HepG2 (cell line): ENCODE measurements around the gene CC2D1A. TPM values are rescaled to one million over a fixed set of nuclear protein-coding genes. Genes with fewer than 3 reads are reported as not detected.
A peak's percentile ranks its signal among the peaks of the same experiment; 100 is the strongest.

ENCODE experiments used
- ATF1 ChIP-seq: IDR thresholded peaks from 2 replicates; pipeline ENCODE4 v1.6.1; 2016; ENCODE audit warnings: mild to moderate bottlenecking, control low read depth
- HOXA5 ChIP-seq: sonication (generic); formaldehyde crosslinking; IDR thresholded peaks from 2 replicates; pipeline ENCODE4 v1.4.0; 2020; ENCODE audit warnings: missing genetic modification reagents
- MIXL1 ChIP-seq: IDR thresholded peaks from 2 replicates; pipeline ENCODE4 v1.6.1; 2016
- POLR2G ChIP-seq: fragments of 200-400 bp; formaldehyde crosslinking; IDR thresholded peaks from 2 replicates; pipeline ENCODE4 v1.6.1; 2018; ENCODE audit warnings: mild to moderate bottlenecking, low read depth, low read length, moderate library complexity
- RBFOX2 ChIP-seq: fragments of 200-400 bp; formaldehyde crosslinking; IDR thresholded peaks from 2 replicates; pipeline ENCODE4 v1.6.1; 2017; ENCODE audit warnings: low read depth, mild to moderate bottlenecking, low read length
- RFXAP ChIP-seq: sonication (generic); formaldehyde crosslinking; IDR thresholded peaks from 2 replicates; pipeline ENCODE4 v1.4.0; 2020; ENCODE audit warnings: missing genetic modification reagents, borderline replicate concordance
- ZBTB7B ChIP-seq: sonication (generic); formaldehyde crosslinking; IDR thresholded peaks from 2 replicates; pipeline ENCODE4 v1.4.0; 2020; ENCODE audit warnings: missing genetic modification reagents
- ZNF598 ChIP-seq: sonication (generic); formaldehyde crosslinking; IDR thresholded peaks from 2 replicates; pipeline ENCODE4 v1.5.1; 2020; ENCODE audit warnings: mild to moderate bottlenecking, missing genetic modification reagents, borderline replicate concordance
- ZNF644 ChIP-seq: IDR thresholded peaks from 2 replicates; pipeline ENCODE4 v1.6.1; 2016; ENCODE audit warnings: low read depth
- ZSCAN29 ChIP-seq: sonication (generic); formaldehyde crosslinking; conservative IDR thresholded peaks from 2 replicates; pipeline ENCODE4 v1.4.0; 2020; ENCODE audit warnings: mild to moderate bottlenecking, missing genetic modification reagents
- polyA plus RNA-seq, 8 experiments: library from polyadenylated mRNA; depleted of rRNA in 3 of 8; stranded (reverse) in 7 of 8; unstranded in 1 of 8; fragments of >200 nt; fragmentation: Illumina TruSeq in 4 of 8; extraction: Trizol in 4 of 8; gene quantifications; 2 replicates each; pipeline versions ENCODE4 v1.2.1 to v1.2.3, GENCODE V29; 2011 to 2016; ENCODE audit warnings: low read depth in 4 of 8, missing spikeins in 1 of 8, mixed read lengths in 1 of 8; ENCODE audit not compliant: insufficient read depth in 1 of 8
- total RNA-seq, 5 experiments: library from RNA; depleted of rRNA; stranded (reverse); fragments of >200 nt; fragmentation: Illumina TruSeq; extraction: Trizol; gene quantifications; 2 replicates each; pipeline ENCODE4 v1.2.3, GENCODE V29; 2016; ENCODE audit warnings: low read depth in 1 of 5
- TF ChIP-seq, protein P1 (sequence below): sonication (generic); formaldehyde crosslinking; IDR thresholded peaks from 2 replicates; pipeline ENCODE4; 2020; ENCODE audit warnings: missing genetic modification reagents, mild to moderate bottlenecking, borderline replicate concordance
- TF ChIP-seq, protein P2 (sequence below): sonication (generic); formaldehyde crosslinking; IDR thresholded peaks from 2 replicates; pipeline ENCODE4 v1.4.0; 2020; ENCODE audit warnings: missing genetic modification reagents, mild to moderate bottlenecking, borderline replicate concordance
- TF ChIP-seq, protein P3 (sequence below): sonication (generic); formaldehyde crosslinking; IDR thresholded peaks from 2 replicates; pipeline ENCODE4 v1.4.0; 2020; ENCODE audit warnings: missing genetic modification reagents
- TF ChIP-seq, protein P4 (sequence below): sonication (generic); formaldehyde crosslinking; IDR thresholded peaks from 2 replicates; pipeline ENCODE4 v1.8.1; 2023; ENCODE audit warnings: mild to moderate bottlenecking, missing genetic modification reagents, borderline replicate concordance
- TF ChIP-seq, protein P5 (sequence below): sonication (generic); formaldehyde crosslinking; IDR thresholded peaks from 2 replicates; pipeline ENCODE4 v1.8.0; 2023; ENCODE audit warnings: mild to moderate bottlenecking, missing genetic modification reagents
- TF ChIP-seq, protein P6 (sequence below): sonication (generic); formaldehyde crosslinking; IDR thresholded peaks from 2 replicates; pipeline ENCODE4 v1.4.0; 2020; ENCODE audit warnings: missing genetic modification reagents
- TF ChIP-seq, protein P7 (sequence below): sonication (generic); formaldehyde crosslinking; IDR thresholded peaks from 2 replicates; pipeline ENCODE4 v1.5.0; 2020; ENCODE audit warnings: missing genetic modification reagents, mild to moderate bottlenecking, borderline replicate concordance

CC2D1A gene
- total and polyA plus RNA-seq, 2 of the 13 experiments (the other 11 are each of a cell fraction or from before 2014, with no cell fraction given) = 9.7 to 11.5 TPM

DNA sequence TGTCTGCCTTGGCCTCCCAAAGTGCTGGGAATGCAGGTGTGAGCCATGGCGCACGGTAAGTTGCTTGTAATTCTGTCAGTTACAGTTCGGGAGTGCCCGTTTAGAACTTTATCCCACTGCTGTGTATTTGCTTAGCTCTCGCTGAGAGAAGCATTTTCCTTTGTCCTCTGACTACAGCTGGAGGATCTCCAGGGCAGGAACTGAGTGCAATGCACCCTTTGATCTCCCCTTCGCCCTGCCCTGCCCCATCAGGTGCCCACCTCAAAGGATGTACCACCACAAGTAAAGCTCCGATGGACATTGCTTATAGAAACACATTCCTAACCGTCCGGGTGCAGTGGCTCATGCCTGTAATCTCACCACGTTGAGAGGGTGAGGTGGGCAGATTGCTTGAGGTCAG, 6.6 kb upstream of the CC2D1A start (continued):
- TF ChIP-seq, protein P1, sequence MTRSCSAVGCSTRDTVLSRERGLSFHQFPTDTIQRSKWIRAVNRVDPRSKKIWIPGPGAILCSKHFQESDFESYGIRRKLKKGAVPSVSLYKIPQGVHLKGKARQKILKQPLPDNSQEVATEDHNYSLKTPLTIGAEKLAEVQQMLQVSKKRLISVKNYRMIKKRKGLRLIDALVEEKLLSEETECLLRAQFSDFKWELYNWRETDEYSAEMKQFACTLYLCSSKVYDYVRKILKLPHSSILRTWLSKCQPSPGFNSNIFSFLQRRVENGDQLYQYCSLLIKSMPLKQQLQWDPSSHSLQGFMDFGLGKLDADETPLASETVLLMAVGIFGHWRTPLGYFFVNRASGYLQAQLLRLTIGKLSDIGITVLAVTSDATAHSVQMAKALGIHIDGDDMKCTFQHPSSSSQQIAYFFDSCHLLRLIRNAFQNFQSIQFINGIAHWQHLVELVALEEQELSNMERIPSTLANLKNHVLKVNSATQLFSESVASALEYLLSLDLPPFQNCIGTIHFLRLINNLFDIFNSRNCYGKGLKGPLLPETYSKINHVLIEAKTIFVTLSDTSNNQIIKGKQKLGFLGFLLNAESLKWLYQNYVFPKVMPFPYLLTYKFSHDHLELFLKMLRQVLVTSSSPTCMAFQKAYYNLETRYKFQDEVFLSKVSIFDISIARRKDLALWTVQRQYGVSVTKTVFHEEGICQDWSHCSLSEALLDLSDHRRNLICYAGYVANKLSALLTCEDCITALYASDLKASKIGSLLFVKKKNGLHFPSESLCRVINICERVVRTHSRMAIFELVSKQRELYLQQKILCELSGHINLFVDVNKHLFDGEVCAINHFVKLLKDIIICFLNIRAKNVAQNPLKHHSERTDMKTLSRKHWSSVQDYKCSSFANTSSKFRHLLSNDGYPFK = no peak
- TF ChIP-seq ZBTB7B (CRISPR knock-in tag) (0 out of 2 replicates have a peak, but pooled peaks have one; percentile 40), MIXL1 (CRISPR knock-in tag) (no peak), RBFOX2 (no peak), ATF1 (CRISPR knock-in tag) (no peak), ZNF598 (CRISPR knock-in tag) (no peak), HOXA5 (CRISPR knock-in tag) (no peak), ZSCAN29 (CRISPR knock-in tag) (no peak), POLR2G (no peak), ZNF644 (CRISPR knock-in tag) (peak; percentile 22; the same call in 1 of the 2 replicates), RFXAP (CRISPR knock-in tag) (no peak)
- TF ChIP-seq, protein P2, sequence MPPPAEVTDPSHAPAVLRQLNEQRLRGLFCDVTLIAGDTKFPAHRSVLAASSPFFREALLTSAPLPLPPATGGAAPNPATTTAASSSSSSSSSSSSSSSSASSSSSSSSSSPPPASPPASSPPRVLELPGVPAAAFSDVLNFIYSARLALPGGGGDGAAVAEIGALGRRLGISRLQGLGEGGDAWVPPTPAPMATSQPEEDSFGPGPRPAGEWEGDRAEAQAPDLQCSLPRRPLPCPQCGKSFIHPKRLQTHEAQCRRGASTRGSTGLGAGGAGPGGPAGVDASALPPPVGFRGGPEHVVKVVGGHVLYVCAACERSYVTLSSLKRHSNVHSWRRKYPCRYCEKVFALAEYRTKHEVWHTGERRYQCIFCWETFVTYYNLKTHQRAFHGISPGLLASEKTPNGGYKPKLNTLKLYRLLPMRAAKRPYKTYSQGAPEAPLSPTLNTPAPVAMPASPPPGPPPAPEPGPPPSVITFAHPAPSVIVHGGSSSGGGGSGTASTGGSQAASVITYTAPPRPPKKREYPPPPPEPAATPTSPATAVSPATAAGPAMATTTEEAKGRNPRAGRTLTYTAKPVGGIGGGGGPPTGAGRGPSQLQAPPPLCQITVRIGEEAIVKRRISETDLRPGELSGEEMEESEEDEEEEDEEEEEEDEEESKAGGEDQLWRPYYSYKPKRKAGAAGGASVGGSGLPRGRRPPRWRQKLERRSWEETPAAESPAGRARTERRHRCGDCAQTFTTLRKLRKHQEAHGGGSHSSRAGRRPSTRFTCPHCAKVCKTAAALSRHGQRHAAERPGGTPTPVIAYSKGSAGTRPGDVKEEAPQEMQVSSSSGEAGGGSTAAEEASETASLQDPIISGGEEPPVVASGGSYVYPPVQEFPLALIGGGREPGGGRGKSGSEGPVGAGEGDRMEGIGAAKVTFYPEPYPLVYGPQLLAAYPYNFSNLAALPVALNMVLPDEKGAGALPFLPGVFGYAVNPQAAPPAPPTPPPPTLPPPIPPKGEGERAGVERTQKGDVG = no peak
- TF ChIP-seq, protein P3, sequence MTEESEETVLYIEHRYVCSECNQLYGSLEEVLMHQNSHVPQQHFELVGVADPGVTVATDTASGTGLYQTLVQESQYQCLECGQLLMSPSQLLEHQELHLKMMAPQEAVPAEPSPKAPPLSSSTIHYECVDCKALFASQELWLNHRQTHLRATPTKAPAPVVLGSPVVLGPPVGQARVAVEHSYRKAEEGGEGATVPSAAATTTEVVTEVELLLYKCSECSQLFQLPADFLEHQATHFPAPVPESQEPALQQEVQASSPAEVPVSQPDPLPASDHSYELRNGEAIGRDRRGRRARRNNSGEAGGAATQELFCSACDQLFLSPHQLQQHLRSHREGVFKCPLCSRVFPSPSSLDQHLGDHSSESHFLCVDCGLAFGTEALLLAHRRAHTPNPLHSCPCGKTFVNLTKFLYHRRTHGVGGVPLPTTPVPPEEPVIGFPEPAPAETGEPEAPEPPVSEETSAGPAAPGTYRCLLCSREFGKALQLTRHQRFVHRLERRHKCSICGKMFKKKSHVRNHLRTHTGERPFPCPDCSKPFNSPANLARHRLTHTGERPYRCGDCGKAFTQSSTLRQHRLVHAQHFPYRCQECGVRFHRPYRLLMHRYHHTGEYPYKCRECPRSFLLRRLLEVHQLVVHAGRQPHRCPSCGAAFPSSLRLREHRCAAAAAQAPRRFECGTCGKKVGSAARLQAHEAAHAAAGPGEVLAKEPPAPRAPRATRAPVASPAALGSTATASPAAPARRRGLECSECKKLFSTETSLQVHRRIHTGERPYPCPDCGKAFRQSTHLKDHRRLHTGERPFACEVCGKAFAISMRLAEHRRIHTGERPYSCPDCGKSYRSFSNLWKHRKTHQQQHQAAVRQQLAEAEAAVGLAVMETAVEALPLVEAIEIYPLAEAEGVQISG (CRISPR knock-in tag) = no peak
- TF ChIP-seq, protein P4, sequence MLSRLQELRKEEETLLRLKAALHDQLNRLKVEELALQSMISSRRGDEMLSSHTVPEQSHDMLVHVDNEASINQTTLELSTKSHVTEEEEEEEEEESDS (CRISPR knock-in tag) = no peak
- TF ChIP-seq, protein P5, sequence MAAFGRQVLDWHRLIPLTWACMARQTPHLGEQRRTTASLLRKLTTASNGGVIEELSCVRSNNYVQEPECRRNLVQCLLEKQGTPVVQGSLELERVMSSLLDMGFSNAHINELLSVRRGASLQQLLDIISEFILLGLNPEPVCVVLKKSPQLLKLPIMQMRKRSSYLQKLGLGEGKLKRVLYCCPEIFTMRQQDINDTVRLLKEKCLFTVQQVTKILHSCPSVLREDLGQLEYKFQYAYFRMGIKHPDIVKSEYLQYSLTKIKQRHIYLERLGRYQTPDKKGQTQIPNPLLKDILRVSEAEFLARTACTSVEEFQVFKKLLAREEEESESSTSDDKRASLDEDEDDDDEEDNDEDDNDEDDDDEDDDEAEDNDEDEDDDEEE (CRISPR knock-in tag) = peak; percentile 44; the same call in 1 of the 2 replicates
- TF ChIP-seq, protein P6, sequence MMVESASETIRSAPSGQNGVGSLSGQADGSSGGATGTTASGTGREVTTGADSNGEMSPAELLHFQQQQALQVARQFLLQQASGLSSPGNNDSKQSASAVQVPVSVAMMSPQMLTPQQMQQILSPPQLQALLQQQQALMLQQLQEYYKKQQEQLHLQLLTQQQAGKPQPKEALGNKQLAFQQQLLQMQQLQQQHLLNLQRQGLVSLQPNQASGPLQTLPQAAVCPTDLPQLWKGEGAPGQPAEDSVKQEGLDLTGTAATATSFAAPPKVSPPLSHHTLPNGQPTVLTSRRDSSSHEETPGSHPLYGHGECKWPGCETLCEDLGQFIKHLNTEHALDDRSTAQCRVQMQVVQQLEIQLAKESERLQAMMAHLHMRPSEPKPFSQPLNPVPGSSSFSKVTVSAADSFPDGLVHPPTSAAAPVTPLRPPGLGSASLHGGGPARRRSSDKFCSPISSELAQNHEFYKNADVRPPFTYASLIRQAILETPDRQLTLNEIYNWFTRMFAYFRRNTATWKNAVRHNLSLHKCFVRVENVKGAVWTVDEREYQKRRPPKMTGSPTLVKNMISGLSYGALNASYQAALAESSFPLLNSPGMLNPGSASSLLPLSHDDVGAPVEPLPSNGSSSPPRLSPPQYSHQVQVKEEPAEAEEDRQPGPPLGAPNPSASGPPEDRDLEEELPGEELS = peak; percentile 27; the same call in 1 of the 2 replicates
- TF ChIP-seq, protein P7, sequence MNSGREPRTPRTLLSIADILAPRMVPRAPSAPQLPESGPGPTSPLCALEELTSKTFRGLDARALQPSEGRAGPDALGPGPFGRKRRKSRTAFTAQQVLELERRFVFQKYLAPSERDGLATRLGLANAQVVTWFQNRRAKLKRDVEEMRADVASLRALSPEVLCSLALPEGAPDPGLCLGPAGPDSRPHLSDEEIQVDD = no peak
